Thyroid gland (tissue), 4 donors: Measurements from ENCODE around the gene EMP2. TPM values are rescaled to one million over a fixed set of nuclear protein-coding genes. Genes with fewer than 3 reads are reported as not detected.

Experiments used
- DNase-seq, 2 donors: peaks; one replicate each; pipeline ENCODE4 v3.0.0-alpha.2; 2019
- H3K27ac ChIP-seq, 3 donors: fragments of 200-600 bp; sonication (generic); 1 replicate in 2 of 3; 2 replicates in 1 of 3; pipeline ENCODE4 v1.5.1; 2016 to 2019; ENCODE audit warnings: mild to moderate bottlenecking in 1 of 3, moderate library complexity in 1 of 3
- H3K27me3 ChIP-seq: fragments of 200-600 bp; sonication (generic); one replicate; pipeline ENCODE4 v1.5.1; 2019
- H3K36me3 ChIP-seq, 2 donors: fragments of 200-600 bp; sonication (generic); one replicate each; pipeline ENCODE4 v1.5.1; 2016 to 2019
- H3K4me1 ChIP-seq, 2 donors: fragments of 200-600 bp; sonication (generic); one replicate each; pipeline ENCODE4 v1.5.1; 2017 to 2019
- H3K4me3 ChIP-seq, 3 donors: fragments of 200-600 bp; sonication (generic); replicated peaks in 1 of 3; 1 replicate in 2 of 3; 2 replicates in 1 of 3; pipeline ENCODE4 v1.5.1; 2016; ENCODE audit warnings: mild to moderate bottlenecking in 1 of 3
- H3K9me3 ChIP-seq: fragments of 200-600 bp; sonication (generic); one replicate; pipeline ENCODE4 v1.5.1; 2017
- POLR2A ChIP-seq, 2 donors: fragments of 450-650 bp; IDR thresholded peaks; one replicate each; pipeline ENCODE4 v1.6.1; 2017; ENCODE audit warnings: antibody characterized with exemption in 2 of 2, mild to moderate bottlenecking in 2 of 2, moderate library complexity in 1 of 2
- WGBS, 2 donors: methylation state at CpG; one replicate each; pipeline ENCODE4 v1.1.5; 2017; 5-methylcytosine and 5-hydroxymethylcytosine counted together
- intact Hi-C: fragments of 100-400 bp; cut with DNase I; formaldehyde crosslinking; loops from one replicate; pipeline ENCODE4 v1.15.1; 2023
- total RNA-seq, 4 donors: library from RNA; depleted of rRNA; stranded (reverse); fragments of >200 nt; gene quantifications; one replicate each; pipeline ENCODE4 v1.2.3, GENCODE V29; 2016
- TF ChIP-seq, protein P1 (sequence below), 6 experiments: fragments of 200-600 bp in 3 of 6; fragments of 450-650 bp in 3 of 6; sonication (generic) in 3 of 6; IDR thresholded peaks; one replicate each; pipeline ENCODE4 v1.5.1; 2016 to 2019; ENCODE audit warnings: antibody characterized with exemption in 6 of 6, mild to moderate bottlenecking in 2 of 6, inconsistent platforms in 1 of 6, moderate library complexity in 1 of 6

The EMP2 gene
- total RNA-seq, 4 donors from 2014 or later: 17.9 to 37.5 (median 23.1) TPM

GRCh38 chr16:10543231-10543977 is 37.0 kb downstream of the EMP2 start:
- intact Hi-C loops: no loop called here
- peaks cover 16 to 21% of the 10 kb centered on the region in 2 donors for H3K36me3 ChIP-seq
- no peak for DNase-seq

DNA sequence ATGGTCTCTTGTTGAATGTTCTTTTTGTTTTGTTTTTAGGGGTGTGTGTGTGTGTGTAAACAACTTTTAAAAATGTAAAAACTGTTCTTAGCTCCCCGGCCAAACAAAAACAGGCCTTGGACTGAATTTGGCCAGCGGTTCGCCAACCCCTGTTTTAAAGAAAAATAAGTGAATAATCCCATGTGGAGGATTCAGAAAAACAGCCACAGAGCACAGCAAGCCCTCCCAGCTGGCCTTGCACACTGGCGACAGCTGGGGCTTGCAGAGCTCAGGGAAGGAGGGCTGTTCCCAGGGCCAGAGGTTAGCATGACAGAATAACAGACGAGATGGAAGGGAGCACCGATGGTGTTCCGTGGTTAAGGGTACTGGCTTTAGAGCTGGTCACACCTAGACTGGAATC is 39.0 kb downstream of the EMP2 start:
- 85 to 87% methylated on average over 7 of the region's 7 CpGs for WGBS, 2 donors
- no peak for DNase-seq

More at GRCh38 chr16:10543231-10543977, 37.0 kb downstream of the EMP2 start:
- no peaks in the 10 kb centered on the region for H3K27me3 ChIP-seq
- no peak overlapping the region for H3K27ac ChIP-seq
- TF ChIP-seq, protein P1, sequence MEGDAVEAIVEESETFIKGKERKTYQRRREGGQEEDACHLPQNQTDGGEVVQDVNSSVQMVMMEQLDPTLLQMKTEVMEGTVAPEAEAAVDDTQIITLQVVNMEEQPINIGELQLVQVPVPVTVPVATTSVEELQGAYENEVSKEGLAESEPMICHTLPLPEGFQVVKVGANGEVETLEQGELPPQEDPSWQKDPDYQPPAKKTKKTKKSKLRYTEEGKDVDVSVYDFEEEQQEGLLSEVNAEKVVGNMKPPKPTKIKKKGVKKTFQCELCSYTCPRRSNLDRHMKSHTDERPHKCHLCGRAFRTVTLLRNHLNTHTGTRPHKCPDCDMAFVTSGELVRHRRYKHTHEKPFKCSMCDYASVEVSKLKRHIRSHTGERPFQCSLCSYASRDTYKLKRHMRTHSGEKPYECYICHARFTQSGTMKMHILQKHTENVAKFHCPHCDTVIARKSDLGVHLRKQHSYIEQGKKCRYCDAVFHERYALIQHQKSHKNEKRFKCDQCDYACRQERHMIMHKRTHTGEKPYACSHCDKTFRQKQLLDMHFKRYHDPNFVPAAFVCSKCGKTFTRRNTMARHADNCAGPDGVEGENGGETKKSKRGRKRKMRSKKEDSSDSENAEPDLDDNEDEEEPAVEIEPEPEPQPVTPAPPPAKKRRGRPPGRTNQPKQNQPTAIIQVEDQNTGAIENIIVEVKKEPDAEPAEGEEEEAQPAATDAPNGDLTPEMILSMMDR (IDR thresholded peaks at IDR 0.05): no peak
- no peak for TF ChIP-seq POLR2A (IDR thresholded peaks at IDR 0.05)
- no peak overlapping the region for H3K4me3 ChIP-seq
- no peaks in the 10 kb centered on the region for H3K4me1 ChIP-seq
- WGBS, 2 donors: 89 to 93% methylated on average over 15 to 16 of the region's 16 CpGs
- H3K9me3 ChIP-seq: no peaks in the 10 kb centered on the region

DNA sequence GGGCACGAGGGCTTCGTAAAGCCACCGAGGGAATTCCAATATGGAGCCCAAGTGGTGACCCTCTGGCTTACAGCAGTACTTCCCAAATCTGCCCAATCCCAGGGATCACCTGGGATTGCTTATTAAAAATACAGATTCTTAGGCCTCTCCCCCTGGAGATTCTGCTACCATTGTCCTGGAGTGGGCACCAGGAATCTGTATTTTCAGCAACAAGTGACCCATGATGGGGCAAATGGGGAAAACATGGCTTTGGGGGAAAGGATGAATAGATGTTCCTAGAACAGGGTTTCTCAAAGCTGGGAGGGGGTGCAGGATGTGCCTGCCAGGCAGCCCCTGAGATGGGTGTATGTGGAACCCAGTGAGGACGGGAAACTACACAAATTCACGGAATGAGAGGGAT is 40.6 kb downstream of the EMP2 start:
- intact Hi-C loops: no loop called here
- no peaks in the 10 kb centered on the region for H3K4me1 ChIP-seq
- DNase-seq: no peak
- H3K27me3 ChIP-seq: no peaks in the 10 kb centered on the region
- H3K27ac ChIP-seq: no peak overlapping the region
- TF ChIP-seq, protein P1 (IDR thresholded peaks at IDR 0.05): no peak
- TF ChIP-seq POLR2A (IDR thresholded peaks at IDR 0.05): no peak
- no peaks in the 10 kb centered on the region for H3K9me3 ChIP-seq
- 84 to 95% methylated on average over 5 of the region's 5 CpGs for WGBS, 2 donors
- H3K36me3 ChIP-seq: peaks cover 0 to 18% of the 10 kb centered on the region in 2 donors
- no peak overlapping the region for H3K4me3 ChIP-seq

More for the DNA sequence above, 39.0 kb downstream of the EMP2 start:
- Histone ChIP-seq H3K36me3 (peaks cover 12 to 21% of the 10 kb centered on the region in 2 donors), H3K4me1 (no peaks in the 10 kb centered on the region), H3K9me3 (no peaks in the 10 kb centered on the region), H3K27me3 (no peaks in the 10 kb centered on the region), H3K27ac (no peak overlapping the region), H3K4me3 (no peak overlapping the region)
- TF ChIP-seq POLR2A (IDR thresholded peaks at IDR 0.05): no peak
- TF ChIP-seq, protein P1 (IDR thresholded peaks at IDR 0.05): no peak
- intact Hi-C loops: no loop called here

DNA sequence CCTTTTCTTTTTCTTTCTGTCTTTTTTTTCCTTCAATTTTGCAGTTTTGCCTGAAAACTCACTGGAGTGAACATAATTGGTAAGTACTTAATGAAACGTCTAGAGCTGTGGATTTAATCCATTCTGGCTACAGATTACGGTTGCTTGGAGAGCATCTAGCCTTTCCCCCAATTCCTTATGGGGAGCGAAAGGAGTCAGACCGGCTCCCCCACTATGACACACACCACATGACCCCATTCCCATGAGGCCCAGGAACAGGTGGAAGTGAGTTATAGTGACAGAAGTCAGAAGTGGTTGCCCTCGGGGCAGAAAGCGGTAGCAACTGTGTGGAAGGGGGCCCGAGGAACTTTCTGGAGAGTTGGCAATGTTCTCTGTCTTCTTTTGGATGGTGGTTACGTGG is 41.2 kb downstream of the EMP2 start:
- Histone ChIP-seq H3K27ac (no peak overlapping the region), H3K27me3 (no peaks in the 10 kb centered on the region), H3K4me1 (no peaks in the 10 kb centered on the region), H3K36me3 (peaks cover 0 to 18% of the 10 kb centered on the region in 2 donors), H3K9me3 (no peaks in the 10 kb centered on the region), H3K4me3 (no peak overlapping the region)
- no peak for TF ChIP-seq POLR2A (IDR thresholded peaks at IDR 0.05)
- TF ChIP-seq, protein P1 (IDR thresholded peaks at IDR 0.05): no peak
- intact Hi-C loops: no loop called here
- WGBS, 2 donors: 82 to 86% methylated on average over 8 of the region's 8 CpGs
- no peak for DNase-seq

- TF ChIP-seq, protein P1 (IDR thresholded peaks at IDR 0.05): no peak
- no peak for TF ChIP-seq POLR2A (IDR thresholded peaks at IDR 0.05)
- no peaks in the 10 kb centered on the region for H3K9me3 ChIP-seq
- H3K4me1 ChIP-seq: no peaks in the 10 kb centered on the region
- H3K4me3 ChIP-seq: no peak overlapping the region
- no peak overlapping the region for H3K27ac ChIP-seq
- H3K36me3 ChIP-seq: peaks cover 0 to 18% of the 10 kb centered on the region in 2 donors
- H3K27me3 ChIP-seq: no peaks in the 10 kb centered on the region
- no peak for DNase-seq
- intact Hi-C loops: no loop called here
- 95 to 100% methylated on average over 2 of the region's 2 CpGs for WGBS, 2 donors
These were observed 41.8 kb downstream of the EMP2 start for GRCh38 chr16:10538583-10538982.
